ENCODE measurements around the gene PRICKLE2. TPM values are rescaled to one million over a fixed set of nuclear protein-coding genes. Genes with fewer than 3 reads are reported as not detected.
A peak's percentile ranks its signal among the peaks of the same experiment; 100 is the strongest.

PRICKLE2 gene
- total and polyA plus RNA-seq, 10 donors = 0.27 to 11.4 (median 5.4) TPM

DNA sequence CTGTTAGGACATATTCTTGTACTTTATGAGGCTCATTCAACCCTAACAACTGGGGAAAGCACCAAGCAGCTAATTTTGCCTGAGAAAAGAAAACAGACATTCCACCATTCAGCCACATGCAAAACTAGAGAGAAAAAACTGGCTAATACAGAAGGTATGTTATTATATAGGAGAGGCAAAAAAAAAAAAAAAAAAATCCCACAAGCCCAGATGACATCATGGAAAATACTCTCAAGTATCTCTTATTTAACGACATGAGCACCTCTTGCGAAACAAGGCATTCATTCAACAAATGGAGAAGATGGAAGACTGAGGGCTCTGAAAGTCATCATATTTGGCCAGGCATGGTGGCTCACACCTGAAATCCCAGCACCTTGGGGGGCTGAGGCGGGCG is 61.5 kb downstream of the PRICKLE2 start:
- H3K27ac ChIP-seq = peak overlapping the region in 3 of 8 donors; percentile 35 to 36 (median 36)
- intact Hi-C loops (cut with DNase I; ENCODE audit: low total_unique reads) = no loop called here
- WGBS, 5 donors = 74 to 86% (median 77%) methylated on average over 4 of the region's 4 CpGs
- H3K36me3 ChIP-seq = no peaks in the 10 kb centered on the region
- H3K9me3 ChIP-seq = no peaks in the 10 kb centered on the region
- no peaks in the 10 kb centered on the region for H3K27me3 ChIP-seq (replicated peaks in 1 of 7)
- DNase-seq = no peak
- H3K4me1 ChIP-seq = peaks cover 0 to 7% (median 0%) of the 10 kb centered on the region in 6 donors
- H3K4me3 ChIP-seq = no peak overlapping the region
- TF ChIP-seq, protein P1, sequence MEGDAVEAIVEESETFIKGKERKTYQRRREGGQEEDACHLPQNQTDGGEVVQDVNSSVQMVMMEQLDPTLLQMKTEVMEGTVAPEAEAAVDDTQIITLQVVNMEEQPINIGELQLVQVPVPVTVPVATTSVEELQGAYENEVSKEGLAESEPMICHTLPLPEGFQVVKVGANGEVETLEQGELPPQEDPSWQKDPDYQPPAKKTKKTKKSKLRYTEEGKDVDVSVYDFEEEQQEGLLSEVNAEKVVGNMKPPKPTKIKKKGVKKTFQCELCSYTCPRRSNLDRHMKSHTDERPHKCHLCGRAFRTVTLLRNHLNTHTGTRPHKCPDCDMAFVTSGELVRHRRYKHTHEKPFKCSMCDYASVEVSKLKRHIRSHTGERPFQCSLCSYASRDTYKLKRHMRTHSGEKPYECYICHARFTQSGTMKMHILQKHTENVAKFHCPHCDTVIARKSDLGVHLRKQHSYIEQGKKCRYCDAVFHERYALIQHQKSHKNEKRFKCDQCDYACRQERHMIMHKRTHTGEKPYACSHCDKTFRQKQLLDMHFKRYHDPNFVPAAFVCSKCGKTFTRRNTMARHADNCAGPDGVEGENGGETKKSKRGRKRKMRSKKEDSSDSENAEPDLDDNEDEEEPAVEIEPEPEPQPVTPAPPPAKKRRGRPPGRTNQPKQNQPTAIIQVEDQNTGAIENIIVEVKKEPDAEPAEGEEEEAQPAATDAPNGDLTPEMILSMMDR (IDR thresholded peaks at IDR 0.05 in 8 of 11, conservative IDR thresholded peaks at IDR 0.05 in 3 of 11) = no peak
- TF ChIP-seq POLR2A (IDR thresholded peaks at IDR 0.05) (no peak), POLR2AphosphoS5 (IDR thresholded peaks at IDR 0.05) (no peak)

DNA sequence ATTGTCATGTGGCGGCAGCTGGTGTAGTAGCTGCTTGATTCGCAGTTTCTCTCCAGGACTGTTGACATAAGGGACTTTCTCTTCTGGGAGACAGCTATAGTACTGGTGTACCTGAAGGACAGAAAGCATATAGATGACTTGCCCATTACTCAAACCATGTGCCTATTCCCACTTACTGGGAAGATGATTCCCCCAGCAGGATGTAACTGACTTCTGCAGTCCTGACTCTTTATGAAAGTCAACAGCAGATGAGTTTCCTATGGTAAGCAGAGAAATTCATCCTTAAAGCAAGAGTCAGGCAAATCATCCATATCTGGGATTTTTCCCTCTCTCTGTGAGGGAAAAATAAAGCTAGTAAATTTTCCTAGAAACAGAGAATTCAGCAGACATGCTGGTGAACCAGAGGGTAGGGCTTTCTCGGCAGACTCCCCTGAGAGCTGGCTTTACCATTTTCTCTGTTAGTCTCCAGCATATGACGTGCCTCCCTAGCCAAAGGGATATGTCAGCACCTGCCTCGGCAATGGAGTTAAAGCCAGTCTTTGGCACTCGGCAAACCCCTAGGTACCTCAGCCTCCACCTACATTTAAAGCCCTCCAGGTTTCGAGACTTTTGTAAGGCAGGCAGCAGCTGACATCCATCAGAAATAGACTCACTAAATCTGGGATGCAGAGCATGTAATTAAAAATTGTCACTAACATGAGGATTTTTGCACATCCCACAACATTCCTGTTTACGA is 62.1 kb downstream of the PRICKLE2 start:
- TF ChIP-seq POLR2AphosphoS5 (IDR thresholded peaks at IDR 0.05) = no peak
- no peak for TF ChIP-seq POLR2A (IDR thresholded peaks at IDR 0.05)
- TF ChIP-seq, protein P1 (IDR thresholded peaks at IDR 0.05 in 8 of 11, conservative IDR thresholded peaks at IDR 0.05 in 3 of 11) = no peak
- H3K27ac ChIP-seq = peak overlapping the region in 3 of 8 donors; percentile 23 to 46 (median 36)
- H3K27me3 ChIP-seq (replicated peaks in 1 of 7) = no peaks in the 10 kb centered on the region
- H3K4me3 ChIP-seq = no peak overlapping the region
- intact Hi-C loops (cut with DNase I; ENCODE audit: low total_unique reads) = no loop called here
- H3K9me3 ChIP-seq = no peaks in the 10 kb centered on the region
- H3K4me1 ChIP-seq = peaks cover 0 to 7% (median 0%) of the 10 kb centered on the region in 6 donors
- DNase-seq = no peak
- 75 to 83% (median 76%) methylated on average over 7 to 8 of the region's 8 CpGs for WGBS, 5 donors
- H3K36me3 ChIP-seq = no peaks in the 10 kb centered on the region

DNA sequence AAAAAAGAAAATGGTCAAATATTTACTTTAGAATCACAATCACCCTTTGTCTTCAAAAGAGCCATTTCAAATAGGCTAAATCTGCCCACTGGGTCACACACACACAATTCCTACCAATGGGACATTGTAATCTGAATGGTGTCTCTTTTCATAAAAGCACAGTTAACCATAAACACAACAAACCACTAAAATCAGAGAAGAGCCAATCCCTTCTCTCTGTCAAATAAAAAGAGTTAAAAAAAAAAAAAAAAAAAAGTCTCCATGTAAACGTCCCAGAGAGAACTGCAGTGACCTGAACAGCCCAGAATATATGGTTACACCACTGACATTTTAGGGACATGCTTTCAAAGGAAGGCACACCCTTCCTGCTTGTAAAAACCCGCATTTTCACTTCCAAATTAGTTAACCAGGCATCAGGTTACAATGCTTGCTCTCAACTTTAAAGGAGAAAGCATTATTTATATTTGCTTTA is 63.7 kb downstream of the PRICKLE2 start:
- no peak overlapping the region for H3K27ac ChIP-seq
- TF ChIP-seq POLR2AphosphoS5 (IDR thresholded peaks at IDR 0.05) (no peak), POLR2A (IDR thresholded peaks at IDR 0.05) (no peak)
- TF ChIP-seq, protein P1 (IDR thresholded peaks at IDR 0.05 in 8 of 11, conservative IDR thresholded peaks at IDR 0.05 in 3 of 11) = no peak
- H3K4me3 ChIP-seq = no peak overlapping the region
- H3K36me3 ChIP-seq = peaks cover 0 to 6% (median 0%) of the 10 kb centered on the region in 6 donors
- WGBS, 5 donors = 0 to 10% (median 4%) methylated on average over 2 of the region's 2 CpGs
- intact Hi-C loops (cut with DNase I; ENCODE audit: low total_unique reads) = no loop called here
- no peaks in the 10 kb centered on the region for H3K9me3 ChIP-seq
- no peaks in the 10 kb centered on the region for H3K27me3 ChIP-seq (replicated peaks in 1 of 7)
- H3K4me1 ChIP-seq = peaks cover 0 to 7% (median 0%) of the 10 kb centered on the region in 6 donors
- DNase-seq = no peak

DNA sequence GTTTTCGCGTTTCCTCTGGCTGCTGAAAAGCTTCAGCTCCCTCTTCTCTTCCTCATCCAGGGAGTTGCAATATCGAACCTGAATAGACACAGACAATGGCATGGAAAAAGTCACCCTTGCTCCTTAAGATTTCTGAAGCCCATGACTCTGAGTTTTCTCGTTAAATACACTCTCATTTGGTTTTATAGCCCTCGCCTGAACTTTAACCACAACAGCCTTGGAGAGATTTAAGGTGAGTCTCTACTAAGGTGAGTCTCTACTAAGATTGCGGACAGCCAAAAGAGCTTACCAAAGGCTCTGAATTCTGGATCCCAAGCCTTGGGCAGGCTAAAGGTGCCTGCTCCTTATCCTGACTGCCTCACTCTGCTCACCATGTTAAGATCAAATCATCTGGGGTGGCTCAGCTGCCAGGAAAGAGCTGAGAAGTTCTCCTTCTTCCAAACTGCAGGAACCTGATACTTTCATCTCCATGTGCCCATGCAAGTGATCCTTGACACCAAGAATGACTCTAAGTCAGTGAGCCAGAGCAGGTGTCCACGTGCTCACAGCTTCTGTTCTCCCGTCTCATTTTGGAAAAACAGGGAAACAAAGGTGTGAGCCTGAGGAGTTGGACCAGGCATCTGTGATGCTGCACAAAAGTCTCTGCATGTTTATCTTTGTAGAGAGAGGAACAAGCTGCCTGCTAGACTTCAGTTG is 65.1 kb downstream of the PRICKLE2 start:
- no peak overlapping the region for H3K27ac ChIP-seq
- H3K27me3 ChIP-seq (replicated peaks in 1 of 7) = no peaks in the 10 kb centered on the region
- intact Hi-C loops (cut with DNase I; ENCODE audit: low total_unique reads) = no loop called here
- no peaks in the 10 kb centered on the region for H3K9me3 ChIP-seq
- H3K36me3 ChIP-seq = peaks cover 0 to 6% (median 0%) of the 10 kb centered on the region in 6 donors
- TF ChIP-seq POLR2AphosphoS5 (IDR thresholded peaks at IDR 0.05) (no peak), POLR2A (IDR thresholded peaks at IDR 0.05) (no peak)
- TF ChIP-seq, protein P1 (IDR thresholded peaks at IDR 0.05 in 8 of 11, conservative IDR thresholded peaks at IDR 0.05 in 3 of 11) = no peak
- peaks cover 0 to 7% (median 0%) of the 10 kb centered on the region in 6 donors for H3K4me1 ChIP-seq
- WGBS, 5 donors = 81 to 93% (median 90%) methylated on average over 8 of the region's 8 CpGs
- no peak for DNase-seq
- H3K4me3 ChIP-seq = no peak overlapping the region

Measured in spleen (tissue), 11 donors.